Endodermal cell (in vitro differentiated cells): ENCODE results near the gene ADM5. TPM values are rescaled to one million over a fixed set of nuclear protein-coding genes. Genes with fewer than 3 reads are reported as not detected.
A peak's percentile ranks its signal among the peaks of the same experiment; 100 is the strongest.

Source experiments
- DNase-seq: peaks from one replicate; pipeline ENCODE4 v3.0.0-alpha.2; 2017
- H3K27ac ChIP-seq: 2 replicates; pipeline ENCODE4 v1.5.1; 2013; ENCODE audit warnings: mild to moderate bottlenecking, low read depth, low read length, moderate library complexity
- H3K27me3 ChIP-seq: 2 replicates; pipeline ENCODE4 v1.6.1; 2013; ENCODE audit warnings: mild to moderate bottlenecking, low read length, moderate library complexity; ENCODE audit not compliant: insufficient read depth, control insufficient read depth, poor library complexity, severe bottlenecking
- H3K36me3 ChIP-seq: 2 replicates; pipeline ENCODE4 v1.7.0; 2013; ENCODE audit warnings: mild to moderate bottlenecking, low read length, moderate library complexity; ENCODE audit not compliant: control insufficient read depth, insufficient read depth
- H3K4me1 ChIP-seq: one replicate; pipeline ENCODE4 v1.7.0; 2013; ENCODE audit warnings: low read length; ENCODE audit not compliant: control insufficient read depth, insufficient read depth
- H3K4me3 ChIP-seq: 2 replicates; pipeline ENCODE4 v1.5.1; 2013; ENCODE audit warnings: mild to moderate bottlenecking, low read length, moderate library complexity
- H3K9ac ChIP-seq: 2 replicates; pipeline ENCODE4 v1.6.1; 2013; ENCODE audit warnings: mild to moderate bottlenecking, low read length, moderate library complexity; ENCODE audit not compliant: poor library complexity, severe bottlenecking; ENCODE audit errors: extremely low read depth
- H3K9me3 ChIP-seq: 2 replicates; pipeline ENCODE4 v1.6.1; 2013; ENCODE audit warnings: mild to moderate bottlenecking, low read length, moderate library complexity; ENCODE audit not compliant: control insufficient read depth
- H3K27ac Mint-ChIP-seq: 2 replicates; pipeline ENCODE4 v1.8.0; 2020; ENCODE audit warnings: mixed read lengths
- H3K27me3 Mint-ChIP-seq: 2 replicates; pipeline ENCODE4 v1.8.0; 2021; ENCODE audit warnings: mild to moderate bottlenecking, mixed read lengths; ENCODE audit not compliant: insufficient read depth
- H3K36me3 Mint-ChIP-seq: 2 replicates; pipeline ENCODE4 v1.8.0; 2020; ENCODE audit warnings: low read depth, mixed read lengths
- H3K4me1 Mint-ChIP-seq: 2 replicates; pipeline ENCODE4 v1.8.0; 2020; ENCODE audit warnings: mixed read lengths
- H3K4me3 Mint-ChIP-seq: 2 replicates; pipeline ENCODE4 v1.8.0; 2020; ENCODE audit warnings: mild to moderate bottlenecking, moderate library complexity, mixed read lengths
- H3K9me3 Mint-ChIP-seq: 2 replicates; pipeline ENCODE4 v1.8.0; 2020; ENCODE audit warnings: mild to moderate bottlenecking, mixed read lengths
- CTCF ChIP-seq: fragments of 200-600 bp; sonication (generic); conservative IDR thresholded peaks from 2 replicates; pipeline ENCODE4 v1.5.0; 2021; ENCODE audit warnings: antibody characterized with exemption, mild to moderate bottlenecking
- WGBS, 2 experiments: methylation state at CpG; one replicate each; pipeline versions ENCODE4 v1.1.5 to v1.1.7; 2013; ENCODE audit warnings: missing lambda C conversion rate in 2 of 2, mixed read lengths in 1 of 2; ENCODE audit not compliant: insufficient coverage in 1 of 2, insufficient read length in 1 of 2; 5-methylcytosine and 5-hydroxymethylcytosine counted together
- total RNA-seq, 2 donors: library from RNA; stranded (reverse); fragmentation: NEBNext Ultra II Directional in 1 of 2; extraction: Animal tissue kit (Norgen Biotek cat#: 25700) in 1 of 2; gene quantifications; 2 replicates in 1 of 2; 3 replicates in 1 of 2; pipeline ENCODE4 v1.2.1, GENCODE V29; 2021

Gene ADM5
- total RNA-seq, 2 donors from 2014 or later: 4.6 to 7.7 TPM

- peaks cover 43% of the 10 kb centered on the region for H3K4me1 Mint-ChIP-seq
Measured at GRCh38 chr19:49641688-49642491, 47.5 kb upstream of the ADM5 start, which contains the start of gene SCAF1. Gene SCAF1, plus strand, starts transcription at chr19:49642209. Its CDS starts 2,818 bp downstream, at chr19:49645027.

GRCh38 chr19:49642492-49643035, 46.8 kb upstream of the ADM5 start:
- TF ChIP-seq CTCF: no peak
- WGBS, 2 experiments: 10 to 18% methylated on average over 4 to 5 of the region's 5 CpGs
- peak overlapping the region; percentile 99 for H3K4me3 Mint-ChIP-seq
- peaks cover 4% of the 10 kb centered on the region for H3K4me1 ChIP-seq
- peak overlapping the region; percentile 98 for H3K27ac Mint-ChIP-seq
- peaks cover 30% of the 10 kb centered on the region for H3K36me3 Mint-ChIP-seq
- H3K9me3 Mint-ChIP-seq: no peaks in the 10 kb centered on the region
- H3K27ac ChIP-seq: peak overlapping the region; percentile 82
- peaks cover 34% of the 10 kb centered on the region for H3K36me3 ChIP-seq
- peak overlapping the region; percentile 95 for H3K9ac ChIP-seq
- H3K9me3 ChIP-seq: no peaks in the 10 kb centered on the region
- peaks cover 43% of the 10 kb centered on the region for H3K4me1 Mint-ChIP-seq
- H3K4me3 ChIP-seq: peak overlapping the region; percentile 97
- no peaks in the 10 kb centered on the region for H3K27me3 ChIP-seq
- H3K27me3 Mint-ChIP-seq: peaks cover 13% of the 10 kb centered on the region
- no peak for DNase-seq

More at GRCh38 chr19:49641688-49642491, 47.5 kb upstream of the ADM5 start, which contains the start of gene SCAF1:
- 0 to 1% methylated on average over 38 to 87 of the region's 87 CpGs for WGBS, 2 experiments
- peak within 1 kb of the TSS; percentile 100 for H3K27ac ChIP-seq
- peaks cover 27% of the 10 kb centered on the region for H3K36me3 ChIP-seq
- peak within 1 kb of the TSS; percentile 100 for H3K27ac Mint-ChIP-seq
- peaks cover 4% of the 10 kb centered on the region for H3K4me1 ChIP-seq
- H3K27me3 ChIP-seq: no peaks in the 10 kb centered on the region
- no peaks in the 10 kb centered on the region for H3K9me3 ChIP-seq
- peak within 1 kb of the TSS; percentile 100 for H3K9ac ChIP-seq
- DNase-seq: peak; percentile 99
- H3K36me3 Mint-ChIP-seq: peaks cover 24% of the 10 kb centered on the region
- H3K9me3 Mint-ChIP-seq: no peaks in the 10 kb centered on the region
- no peak for TF ChIP-seq CTCF
- peak within 1 kb of the TSS; percentile 99 for H3K4me3 Mint-ChIP-seq
- H3K4me3 ChIP-seq: peak within 1 kb of the TSS; percentile 97
- H3K27me3 Mint-ChIP-seq: peaks cover 13% of the 10 kb centered on the region

GRCh38 chr19:49643466-49643865, 45.9 kb upstream of the ADM5 start:
- peaks cover 11% of the 10 kb centered on the region for H3K27me3 Mint-ChIP-seq
- peak overlapping the region; percentile 99 for H3K4me3 Mint-ChIP-seq
- Histone ChIP-seq H3K27ac (no peak overlapping the region), H3K9me3 (no peaks in the 10 kb centered on the region), H3K27me3 (no peaks in the 10 kb centered on the region), H3K36me3 (peaks cover 42% of the 10 kb centered on the region), H3K9ac (no peak overlapping the region), H3K4me1 (peaks cover 4% of the 10 kb centered on the region), H3K4me3 (peak overlapping the region; percentile 97)
- peaks cover 39% of the 10 kb centered on the region for H3K4me1 Mint-ChIP-seq
- DNase-seq: no peak
- peaks cover 30% of the 10 kb centered on the region for H3K36me3 Mint-ChIP-seq
- 86 to 100% methylated on average over 1 to 2 of the region's 2 CpGs for WGBS, 2 experiments
- no peak for TF ChIP-seq CTCF
- no peaks in the 10 kb centered on the region for H3K9me3 Mint-ChIP-seq
- peak overlapping the region; percentile 29 for H3K27ac Mint-ChIP-seq
